Mammary epithelial cell (primary cell): ENCODE data around the gene FLT3.

Experiments used
- CTCF ChIP-seq, 2 donors: IDR thresholded peaks in 1 of 2; conservative IDR thresholded peaks in 1 of 2; 2 replicates each; pipeline ENCODE4 v1.5.1; 2011 to 2012; ENCODE audit warnings: inconsistent platforms in 2 of 2, low read length in 2 of 2, mild to moderate bottlenecking in 2 of 2, control low read depth in 1 of 2, low read depth in 1 of 2; ENCODE audit not compliant: insufficient read depth in 1 of 2; ENCODE audit errors: extremely low read depth in 1 of 2
- EZH2 ChIP-seq: IDR thresholded peaks from 2 replicates; pipeline ENCODE4 v1.6.1; 2012; ENCODE audit warnings: low read length, inconsistent platforms, borderline replicate concordance

- TF ChIP-seq CTCF (conservative IDR thresholded peaks at IDR 0.05 in 1 of 2, IDR thresholded peaks at IDR 0.05 in 1 of 2; ENCODE audit: extremely low read depth in 1 of 2, insufficient read depth in 1 of 2, low read depth in 1 of 2, low read length in 2 of 2) (no peak), EZH2 (no peak)
Observed at GRCh38 chr13:28027071-28027470, 73.3 kb downstream of the FLT3 start.
